Suppressor macrophage treated with lipopolysaccharide for 4 hours (primary cell): ENCODE results near the gene EIF3L.
A peak's percentile ranks its signal among the peaks of the same experiment; 100 is the strongest.

Source experiments
- DNase-seq: peaks from one replicate; pipeline ENCODE4 v3.0.0-alpha.2; 2020

EIF3L gene

DNA sequence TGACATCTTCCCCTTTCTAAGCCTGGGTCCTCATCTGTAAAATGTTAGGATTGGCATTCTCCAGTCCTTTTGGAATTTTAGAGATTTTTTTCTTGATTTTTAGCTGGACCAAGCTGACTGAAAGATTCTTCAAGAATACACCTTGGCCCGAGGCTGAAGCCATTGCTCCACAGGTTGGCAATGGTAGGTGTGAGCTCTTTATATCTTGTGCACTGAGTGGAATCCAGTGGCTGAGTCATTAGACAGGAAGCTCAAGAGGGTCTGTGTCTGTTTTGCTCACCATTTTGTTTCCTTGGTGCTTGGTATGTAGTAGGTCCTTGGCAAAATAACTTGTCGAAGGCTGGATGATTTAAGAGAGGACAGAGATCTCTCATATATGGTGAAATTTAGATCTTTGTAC, 6.2 kb downstream of the EIF3L start:
- no peak for DNase-seq

DNA sequence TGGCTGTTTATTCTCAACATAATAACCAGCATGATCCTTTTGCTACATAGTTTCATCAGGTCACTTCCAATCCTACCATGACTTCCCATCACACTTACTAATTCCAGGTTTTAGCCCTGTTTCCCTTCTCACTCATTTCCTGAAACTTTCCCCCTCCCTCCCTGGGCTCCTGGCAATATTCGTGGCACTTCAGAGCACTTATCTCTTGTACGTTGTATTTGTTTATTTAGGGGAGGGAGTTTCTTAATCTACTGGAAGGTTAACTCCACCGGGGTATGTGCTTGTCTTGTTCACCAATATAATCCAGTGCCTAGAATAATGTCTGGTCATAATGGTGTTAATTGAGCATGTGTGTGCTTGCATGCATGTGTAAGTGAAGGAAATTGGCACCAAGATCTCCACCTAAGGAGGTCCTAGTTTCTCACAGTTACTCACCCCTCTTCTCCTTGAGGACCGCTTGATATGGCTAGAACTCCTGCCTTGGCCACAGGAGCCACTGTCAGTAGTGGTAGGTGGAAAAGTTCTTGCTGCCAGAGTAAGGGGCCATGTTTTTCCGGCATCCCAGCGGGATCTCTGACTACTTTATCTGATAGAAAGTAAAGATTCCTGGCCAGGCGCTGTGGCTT, 11.7 kb downstream of the EIF3L start:
- DNase-seq = no peak

DNA sequence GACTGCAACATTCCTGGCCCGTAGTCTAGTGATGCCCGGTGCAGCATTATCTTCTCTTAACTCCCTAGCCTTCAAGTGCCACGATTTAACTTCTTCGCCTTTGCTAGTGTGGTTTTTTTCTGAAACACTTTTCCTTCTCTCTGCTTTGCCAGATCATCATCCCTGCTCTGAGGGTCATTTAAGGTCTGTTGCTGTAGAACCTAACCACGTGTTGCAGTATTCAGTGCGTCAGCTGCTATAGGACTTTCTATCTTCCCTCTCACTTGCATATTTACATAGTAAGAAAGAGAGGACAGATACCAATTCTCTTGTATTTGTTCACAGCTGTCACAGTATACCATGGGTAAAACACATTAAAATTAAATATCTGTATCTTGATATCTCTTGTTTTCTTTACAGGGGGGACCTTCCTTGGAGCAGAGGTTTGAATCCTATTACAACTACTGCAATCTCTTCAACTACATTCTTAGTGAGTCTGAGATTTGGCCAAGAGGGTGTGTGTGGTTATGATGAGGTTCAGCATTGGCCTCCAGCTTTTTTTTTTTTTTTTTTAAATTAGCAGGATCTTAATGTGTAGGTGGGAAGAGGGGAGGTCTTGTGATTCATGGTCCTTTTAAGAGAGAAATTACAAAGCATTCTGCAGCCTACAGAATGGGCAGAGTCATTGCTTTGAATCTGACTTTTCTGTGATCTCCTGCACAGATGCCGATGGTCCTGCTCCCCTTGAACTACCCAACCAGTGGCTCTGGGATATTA, 13.5 kb downstream of the EIF3L start:
- DNase-seq = no peak

DNA sequence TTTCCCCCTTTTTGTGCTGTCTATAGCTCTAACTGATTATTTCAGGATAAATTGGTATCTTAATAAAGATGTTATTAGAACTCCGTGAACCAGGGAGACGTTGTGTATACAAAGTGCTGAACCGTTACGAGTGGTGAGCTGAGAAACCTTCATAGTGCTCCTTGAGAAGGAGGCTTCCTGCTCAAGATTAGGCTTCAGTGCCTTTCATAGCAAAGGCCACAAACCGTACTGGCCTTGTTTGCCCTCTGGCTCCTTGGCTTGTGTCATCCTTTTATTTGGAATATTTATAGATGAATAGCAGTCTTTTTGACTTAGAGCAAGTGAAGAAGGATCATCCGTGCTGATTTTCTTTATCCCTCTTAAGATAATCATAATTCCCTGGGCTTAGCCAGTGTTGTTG, 16.3 kb downstream of the EIF3L start:
- no peak for DNase-seq

DNA sequence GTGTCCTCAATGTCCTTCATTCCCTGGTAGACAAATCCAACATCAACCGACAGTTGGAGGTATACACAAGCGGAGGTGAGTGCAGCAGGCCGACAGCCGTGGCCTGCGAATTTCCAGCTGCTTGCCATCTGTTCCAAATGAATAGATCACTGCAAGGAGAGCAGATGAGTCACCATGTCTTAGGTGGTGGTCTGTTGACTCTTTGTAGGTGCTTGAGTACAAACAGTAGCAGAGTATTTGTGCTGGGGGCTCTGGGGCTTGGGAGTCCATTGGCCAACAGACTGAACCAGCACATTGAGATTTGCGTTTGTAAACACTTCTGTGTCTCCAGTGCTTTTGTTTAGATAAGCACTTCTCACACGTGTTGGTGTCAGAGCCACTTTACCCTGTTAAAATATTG, 21.1 kb downstream of the EIF3L start:
- DNase-seq = no peak

DNA sequence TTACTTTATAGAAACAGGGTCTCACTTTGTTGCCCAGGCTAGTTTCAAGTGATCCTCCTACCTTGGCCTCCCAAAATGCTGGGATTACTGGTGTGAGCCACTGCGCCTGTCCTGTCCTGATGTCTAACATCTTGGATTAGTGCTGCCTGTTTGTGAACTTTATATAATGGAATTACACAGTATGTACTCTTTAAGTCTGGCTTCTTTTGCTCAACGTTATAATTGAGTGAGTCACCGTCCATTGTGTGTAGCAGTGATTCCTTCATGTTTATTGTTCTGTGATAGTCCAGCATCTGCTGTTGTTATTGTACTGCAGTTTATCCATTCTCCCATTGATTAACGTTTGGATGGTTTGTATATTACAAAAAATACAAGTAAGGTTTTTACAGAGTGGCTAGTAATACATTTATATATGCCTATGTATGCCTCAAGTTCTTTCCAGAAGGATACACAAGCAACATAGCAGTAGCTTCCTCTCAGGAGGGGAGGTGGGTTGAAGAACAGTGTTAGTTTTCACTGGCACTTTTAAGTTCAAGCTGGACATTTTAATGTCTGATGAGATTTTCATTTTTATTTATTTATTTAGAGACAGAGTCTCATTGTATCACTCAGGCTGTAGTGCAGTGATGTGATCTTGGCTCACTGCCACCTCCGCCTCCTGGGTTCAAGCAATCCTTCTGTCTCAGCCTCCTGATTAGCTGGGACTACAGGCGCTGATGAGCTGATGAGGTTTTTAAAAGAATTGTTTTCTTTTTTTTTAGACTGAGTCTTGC, 31.6 kb downstream of the EIF3L start:
- DNase-seq = no peak

DNA sequence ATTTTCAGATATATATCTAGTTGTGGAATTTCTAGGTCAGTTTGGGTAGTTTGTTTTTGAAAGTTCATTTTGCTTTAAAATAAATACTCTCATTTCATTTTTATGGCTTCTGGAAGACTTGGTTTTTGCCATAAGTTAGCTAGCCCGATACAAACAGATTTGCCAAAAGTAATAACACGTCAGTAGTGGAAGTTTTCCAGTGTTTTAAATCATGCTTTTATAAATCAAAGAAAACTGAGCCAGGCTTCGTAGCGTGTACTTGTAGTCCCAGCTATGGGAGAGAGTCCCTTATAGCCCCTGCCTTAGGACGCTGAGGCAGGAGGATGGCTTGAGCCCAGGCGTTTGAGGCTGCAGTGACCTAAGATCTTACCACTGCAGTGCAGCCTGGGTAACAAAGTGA, 35.2 kb downstream of the EIF3L start:
- no peak for DNase-seq

DNA sequence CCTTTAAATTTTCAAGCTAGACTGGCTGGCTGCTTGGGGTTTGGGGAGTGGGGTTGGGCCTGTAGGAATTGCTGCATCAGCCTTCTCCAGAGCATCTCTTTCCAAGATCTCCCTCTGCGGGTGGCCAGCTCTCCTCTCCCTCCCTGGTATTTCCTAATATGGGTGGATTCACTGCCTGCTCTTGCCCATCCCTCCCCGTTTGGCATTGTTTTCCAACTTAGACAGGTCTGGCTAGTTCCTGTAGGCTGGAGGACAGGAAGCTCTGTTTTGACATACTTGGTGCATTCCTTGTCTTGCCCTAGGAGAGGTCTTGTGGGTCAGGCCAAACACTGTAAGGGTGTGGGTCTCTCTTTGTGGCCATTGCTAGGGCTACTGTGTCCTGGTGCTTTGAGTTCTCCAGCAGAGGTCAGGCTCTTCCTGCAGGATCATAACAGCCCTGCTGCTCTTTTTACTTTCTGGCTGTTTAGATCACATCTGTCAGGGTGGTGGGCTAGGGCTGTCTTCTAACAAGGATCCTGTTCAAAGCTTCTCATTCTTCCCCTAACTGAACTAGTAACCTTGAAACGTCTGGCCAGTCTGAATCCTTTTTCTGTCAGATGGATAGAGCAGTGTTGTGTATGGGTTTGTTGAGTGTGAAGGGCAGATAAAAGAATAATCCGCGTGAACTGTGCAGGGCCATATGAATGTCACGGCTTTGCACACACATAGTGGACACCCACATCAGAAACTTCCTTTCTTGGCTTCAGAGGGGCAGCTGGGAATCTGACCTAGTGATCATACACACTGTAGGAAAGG, 38.6 kb downstream of the EIF3L start:
- peak; percentile 16 for DNase-seq

DNA sequence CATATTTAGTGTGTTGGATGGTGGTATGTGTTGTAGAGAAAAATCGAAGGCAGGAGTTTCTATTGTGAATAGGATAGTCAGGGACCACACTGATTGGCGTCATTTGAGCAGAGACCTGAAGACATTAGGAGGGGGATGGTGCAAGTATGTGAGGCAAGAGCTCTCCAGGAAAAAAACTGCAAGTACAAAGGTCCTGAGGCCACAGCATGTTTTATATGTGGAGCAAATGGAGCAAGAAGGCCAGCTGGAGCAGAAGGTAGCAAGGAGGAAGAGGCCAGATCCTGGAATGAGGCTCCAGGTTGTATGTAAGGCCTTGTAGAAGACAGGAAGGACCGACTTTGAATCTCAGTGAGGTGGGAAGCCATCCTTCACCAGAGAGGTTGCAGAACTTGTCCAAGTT, 42.7 kb downstream of the EIF3L start:
- no peak for DNase-seq

DNA sequence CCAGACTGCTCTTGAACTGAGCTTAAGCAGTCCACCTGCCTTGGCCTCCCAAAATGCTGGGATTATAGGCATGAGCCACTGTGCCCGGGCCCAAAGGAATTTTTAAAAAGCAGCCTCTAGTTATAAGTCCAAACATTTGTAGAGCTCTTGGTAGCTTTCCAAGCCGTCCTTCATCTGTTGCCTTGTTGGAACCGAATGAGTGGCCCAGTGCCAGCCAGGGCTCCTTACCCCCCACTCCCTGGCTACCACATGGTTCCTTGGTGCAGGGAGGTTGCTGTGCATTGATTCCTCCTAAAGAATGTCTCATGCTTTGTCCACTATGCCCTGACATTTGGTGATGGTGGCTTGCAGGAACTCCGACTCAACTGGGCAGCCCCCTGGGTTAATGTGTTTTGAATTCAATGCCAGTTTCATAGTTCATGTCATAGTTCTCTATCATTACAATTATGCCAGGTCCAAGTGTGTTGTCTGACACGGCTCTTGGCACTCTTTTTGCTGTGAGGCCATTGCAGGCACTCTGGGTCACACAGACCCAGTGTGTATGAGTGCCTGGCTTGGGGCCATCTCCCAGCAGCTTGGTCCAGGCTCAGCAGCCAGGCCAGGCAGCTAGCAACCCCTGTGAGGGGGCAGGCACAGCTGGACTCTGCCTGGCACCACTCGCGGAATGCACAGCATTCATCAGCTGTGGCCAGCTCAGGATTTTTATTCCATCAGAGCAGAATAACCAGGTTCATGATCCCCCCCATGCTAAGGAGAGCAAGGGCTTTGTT, 43.5 kb downstream of the EIF3L start:
- DNase-seq = no peak

DNA sequence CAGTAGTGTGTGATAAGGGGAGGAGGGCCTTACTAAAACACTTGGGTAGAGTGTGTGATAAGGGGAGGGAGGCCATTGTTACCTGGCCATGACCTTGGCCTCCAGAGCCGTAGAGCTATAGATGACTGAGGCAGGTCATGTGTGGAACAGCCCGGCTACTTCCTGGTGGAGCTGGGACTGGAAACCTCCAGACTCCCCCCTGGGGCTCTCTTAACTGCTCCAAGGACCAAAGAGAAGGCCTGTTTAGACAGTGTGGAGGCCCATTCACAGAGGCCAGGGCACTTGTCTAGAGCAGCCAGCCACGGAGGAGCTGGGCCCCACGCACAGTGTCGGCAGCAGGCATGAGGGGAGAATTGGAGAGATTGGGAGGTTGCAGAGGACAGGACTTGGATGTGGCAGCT, 44.4 kb downstream of the EIF3L start:
- DNase-seq = no peak

DNA sequence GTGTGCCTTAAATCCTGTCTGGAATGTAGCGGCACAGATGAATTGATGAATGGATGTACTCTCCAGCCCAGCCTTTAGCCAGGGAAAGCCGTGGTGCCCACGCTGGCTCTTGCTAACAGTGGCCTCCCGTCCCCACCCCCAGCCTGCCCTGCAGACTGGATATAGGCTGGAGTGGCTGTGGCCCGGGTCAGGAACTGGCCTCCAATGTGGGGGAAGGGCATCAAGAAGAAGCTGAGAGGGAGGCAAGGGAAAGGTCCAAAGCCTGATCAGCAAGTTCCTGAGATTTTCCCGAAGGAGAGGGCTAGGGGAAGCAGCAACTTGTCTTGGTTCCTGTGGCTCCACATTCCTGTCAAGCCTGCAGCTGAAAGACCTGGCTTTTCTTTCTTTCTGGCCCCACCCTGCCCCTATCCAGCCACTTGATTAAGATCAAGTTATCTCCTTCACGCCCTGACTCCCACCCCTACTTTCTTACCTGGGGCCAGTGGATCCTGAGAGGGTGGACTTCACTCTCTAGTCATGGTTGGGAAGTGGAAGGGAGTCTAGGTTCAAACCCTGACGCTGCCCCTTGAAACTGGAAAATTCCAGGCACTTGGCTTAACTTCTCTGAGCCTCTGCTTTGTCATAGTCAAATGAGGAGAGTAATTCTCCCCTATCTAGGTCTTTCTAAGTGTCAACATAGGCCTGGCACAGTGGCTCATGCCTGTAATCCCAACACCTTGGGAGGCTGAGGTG, 45.9 kb downstream of the EIF3L start:
- DNase-seq = no peak

DNA sequence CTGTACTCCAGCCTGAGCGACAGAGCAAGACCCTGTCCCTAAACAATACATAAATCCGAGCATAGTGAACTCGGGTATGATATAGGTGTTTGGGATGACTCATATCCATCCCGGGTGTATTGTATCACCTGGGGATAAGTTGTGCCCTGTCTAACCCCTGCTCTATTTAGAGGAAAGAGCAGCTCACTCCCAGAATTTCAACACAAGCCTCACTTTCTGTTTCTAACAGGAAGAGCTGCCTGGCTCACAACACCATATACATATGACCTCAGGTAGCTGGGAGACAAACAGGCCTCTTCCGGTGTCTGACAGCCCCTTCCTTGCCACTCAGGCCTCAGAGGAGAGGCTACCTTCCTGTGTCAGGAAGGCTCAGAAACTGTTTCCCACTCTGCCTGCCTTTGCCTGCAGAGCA, 47.0 kb downstream of the EIF3L start:
- DNase-seq = peak; percentile 51

DNA sequence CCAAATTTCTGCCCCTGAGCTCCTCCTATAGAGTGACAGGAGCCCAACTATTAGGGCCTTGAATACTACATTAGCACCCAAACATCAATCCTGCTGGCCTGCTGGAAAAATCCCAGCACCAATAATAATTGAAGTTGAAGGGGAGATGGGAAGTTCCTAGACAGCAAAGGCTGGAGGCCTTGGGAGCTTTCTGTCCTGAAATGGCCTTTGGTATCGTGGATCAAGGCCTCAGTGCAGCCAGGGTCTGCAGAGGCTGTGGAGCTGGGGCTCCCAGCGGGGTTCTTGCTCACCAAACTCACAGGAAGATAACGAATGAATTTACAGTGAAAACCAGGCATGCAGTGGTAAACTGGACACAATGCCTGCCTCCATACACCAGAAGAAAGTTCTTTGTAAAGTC, 47.7 kb downstream of the EIF3L start:
- DNase-seq = no peak

DNA sequence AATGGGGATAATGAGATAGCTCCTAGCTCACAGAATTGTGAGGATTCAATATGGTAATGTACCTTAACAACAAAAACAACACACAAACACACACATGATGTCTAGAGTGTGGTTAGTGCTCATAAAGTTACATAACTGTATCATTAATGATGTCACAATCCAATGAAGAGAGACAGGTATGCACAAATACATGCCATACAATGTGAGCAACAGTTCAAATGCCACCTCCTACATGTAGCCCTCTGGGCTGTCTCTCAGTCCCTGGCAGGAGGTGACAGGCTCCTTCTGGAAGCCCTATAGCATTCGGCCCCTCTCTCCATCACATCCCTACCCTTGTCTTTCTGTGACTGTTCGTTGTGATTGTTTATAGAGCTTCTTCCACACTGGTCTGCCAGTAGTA, 48.6 kb downstream of the EIF3L start:
- DNase-seq = no peak

DNA sequence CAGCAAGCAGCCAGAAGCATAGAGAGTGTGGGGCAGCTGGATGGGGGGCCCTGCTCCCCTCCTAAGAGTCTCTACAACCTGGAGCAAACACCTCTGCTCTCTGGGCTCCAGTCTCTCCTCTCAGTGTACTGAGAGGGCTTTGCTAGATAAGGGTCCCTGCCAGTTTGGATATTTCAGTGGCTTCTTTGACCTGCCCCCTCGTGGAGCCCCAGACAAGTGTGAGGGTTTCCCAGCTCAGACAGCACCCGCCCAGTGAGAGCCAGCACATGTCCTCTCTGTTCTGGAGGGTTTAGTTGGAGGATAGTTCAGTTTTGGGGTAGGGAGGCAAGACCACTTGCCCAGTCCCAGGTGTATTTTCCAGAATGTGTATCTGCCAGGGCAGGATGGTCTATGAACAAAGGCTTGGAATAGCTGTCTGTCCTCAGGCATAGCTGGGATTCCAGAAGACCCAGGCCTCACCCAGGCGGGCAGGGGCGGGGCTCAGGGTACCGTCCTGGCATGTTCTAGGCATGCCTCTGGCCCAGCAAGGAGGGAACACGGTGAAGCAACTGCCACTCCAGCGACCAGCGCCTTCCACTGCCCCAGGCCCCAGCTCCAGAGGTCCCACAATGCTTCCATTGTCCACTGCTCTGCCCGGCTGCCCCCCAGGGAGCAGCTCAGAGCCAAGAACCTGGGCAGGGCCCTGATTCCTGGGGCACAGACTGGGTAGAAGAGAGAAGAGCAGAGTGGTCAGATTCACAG, 49.4 kb downstream of the EIF3L start:
- no peak for DNase-seq

DNA sequence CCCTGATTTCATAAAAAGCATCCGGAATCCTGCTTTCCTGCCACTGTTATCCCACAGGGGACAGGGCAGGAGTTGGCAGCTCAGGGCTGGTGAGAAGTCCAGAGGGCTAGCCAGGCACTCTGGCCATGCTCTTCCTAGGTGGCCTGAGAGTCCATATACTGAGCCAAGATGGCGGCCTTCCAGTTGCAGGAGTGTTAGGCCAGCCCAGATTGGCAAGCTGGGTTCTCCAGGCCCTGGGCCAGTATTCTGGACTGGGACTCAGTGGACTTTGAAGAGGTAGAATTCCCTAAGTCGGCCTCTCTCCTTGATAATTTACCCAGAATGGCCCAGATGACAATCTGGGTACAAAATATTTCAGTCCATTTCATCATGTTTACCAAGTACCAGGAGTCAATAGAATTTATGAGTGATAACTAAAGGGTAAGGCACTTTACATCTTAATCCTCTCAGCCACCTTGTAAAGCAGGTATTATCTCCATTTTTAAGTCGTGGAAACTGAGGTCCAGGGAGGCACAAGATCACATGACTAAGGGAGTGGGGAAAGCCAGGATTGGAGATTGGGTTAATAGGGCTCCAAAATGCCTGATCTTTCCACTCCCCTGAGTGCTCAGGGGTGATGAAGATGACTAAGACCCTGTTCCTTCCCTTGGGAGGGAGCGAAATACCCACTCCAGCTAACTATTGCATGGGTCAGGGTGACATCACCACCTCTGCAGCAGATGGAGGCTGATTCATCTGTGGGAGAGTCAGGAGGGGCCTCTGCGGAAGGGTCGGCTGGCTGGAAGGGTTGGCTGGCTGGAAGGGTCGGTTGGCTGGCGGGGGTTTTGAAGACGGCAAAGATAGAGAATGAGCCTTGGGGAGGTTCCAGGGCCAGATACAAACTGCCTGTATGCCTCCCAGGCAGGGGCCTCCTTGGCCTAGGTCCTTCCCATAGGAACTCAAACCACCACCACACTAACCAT, 55.6 kb downstream of the EIF3L start:
- DNase-seq = peak; percentile 97

DNA sequence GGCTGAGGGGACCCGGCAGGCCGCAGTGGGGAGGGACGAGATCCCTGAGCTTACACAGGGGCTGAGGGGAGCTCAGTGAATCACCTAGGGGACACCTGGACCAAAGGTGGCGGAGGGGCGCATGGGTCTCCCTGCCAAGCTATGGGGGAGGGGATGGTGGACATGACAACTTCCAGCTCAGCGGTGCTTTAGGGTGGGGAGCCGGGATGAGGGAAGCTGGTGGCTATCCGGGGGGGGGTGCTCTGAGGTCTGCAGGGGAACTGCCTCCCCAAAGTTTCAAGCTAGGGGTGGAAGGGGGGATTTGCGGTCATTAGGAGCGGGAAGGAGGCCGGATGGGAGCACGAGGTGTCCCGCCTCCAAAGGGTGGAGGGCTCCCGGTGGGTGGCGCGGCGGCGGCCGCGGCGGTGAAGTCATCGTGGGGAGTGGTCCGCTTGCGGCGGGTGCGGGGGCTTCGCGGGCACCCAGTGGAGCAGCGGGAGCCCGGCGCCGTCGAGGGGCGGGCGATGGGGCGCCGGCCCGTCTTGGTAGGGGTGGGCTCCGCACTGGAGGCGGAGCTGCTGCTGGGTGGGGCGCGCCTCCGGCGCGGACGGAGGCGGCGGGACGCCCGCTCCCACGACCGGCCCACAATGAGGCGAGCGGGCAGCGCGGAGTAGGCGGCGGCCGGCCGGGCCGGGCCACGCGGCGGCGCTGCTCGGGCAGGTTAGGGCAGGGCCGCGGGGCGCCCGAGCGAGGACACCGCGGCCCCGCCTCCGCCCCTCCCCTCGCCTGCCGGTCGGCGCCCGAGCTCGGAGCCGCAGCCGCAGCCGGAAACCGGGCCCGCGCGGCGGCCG, 56.5 kb downstream of the EIF3L start, which contains the start of gene MICALL1:
Gene MICALL1, plus strand, starts transcription at position 764 of the 830 bp plus-strand sequence. CDS start 126 bp downstream, outside the sequence.
- peak; percentile 83 for DNase-seq
